Stimulated activated CD4-positive, alpha-beta T cell treated with anti-CD3 and anti-CD28 coated beads, Interleukin-1b, Interleukin-23, amount 100 ng/mL, for 1 hour (primary cell): ENCODE measurements around the gene TAF15.
A peak's percentile ranks its signal among the peaks of the same experiment; 100 is the strongest.

Source experiments
- DNase-seq, 2 donors: peaks; one replicate each; pipeline ENCODE4 v3.0.0-alpha.2; 2020; ENCODE audit warnings: low read depth in 2 of 2

Gene TAF15

GRCh38 chr17:35817196-35817595 lies 7.9 kb downstream of the TAF15 start:
- DNase-seq: no peak

DNA sequence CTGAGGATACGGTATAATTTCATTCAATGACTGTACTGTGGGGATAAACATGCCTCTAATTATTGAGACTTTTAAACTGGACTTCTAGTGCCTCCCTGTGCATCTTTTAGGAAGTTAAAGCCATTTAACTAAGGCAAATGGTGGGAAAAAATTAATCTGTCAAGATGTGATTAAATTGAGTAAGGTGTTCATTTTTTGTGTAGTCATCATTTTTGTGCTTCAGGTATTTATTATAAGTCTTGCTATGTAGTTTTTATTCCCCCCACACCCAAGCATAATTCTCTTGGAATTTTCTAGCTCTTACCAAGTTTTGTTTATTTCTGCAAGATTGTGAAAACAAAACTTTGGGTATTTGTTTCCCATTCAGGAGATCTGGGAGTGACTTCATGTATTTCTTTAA lies 10.2 kb downstream of the TAF15 start:
- DNase-seq: no peak

GRCh38 chr17:35821308-35821707 lies 12.0 kb downstream of the TAF15 start:
- DNase-seq: no peak

DNA sequence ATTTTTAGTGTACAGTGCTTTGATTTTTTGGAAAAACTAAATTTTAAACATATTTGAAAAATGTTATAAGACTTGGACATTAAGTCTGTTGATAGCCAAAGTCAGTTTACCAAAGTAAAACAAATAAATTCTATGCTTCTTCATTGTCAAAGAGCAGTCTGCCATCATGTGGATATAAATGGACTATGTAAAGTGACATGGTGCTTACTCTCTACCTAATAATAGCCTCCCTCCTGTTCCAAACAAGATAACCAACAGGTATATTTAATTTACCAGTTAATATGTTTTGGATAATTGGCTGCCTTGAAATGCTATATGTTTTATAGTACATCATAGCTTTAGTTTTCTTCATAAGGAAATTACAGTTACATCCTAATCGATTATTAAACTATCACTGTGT lies 15.9 kb downstream of the TAF15 start:
- DNase-seq: no peak

GRCh38 chr17:35841101-35841500 lies 31.8 kb downstream of the TAF15 start:
- DNase-seq: no peak

- no peak for DNase-seq
Observed at GRCh38 chr17:35841505-35841904, 32.2 kb downstream of the TAF15 start.

GRCh38 chr17:35842239-35842638 lies 33.0 kb downstream of the TAF15 start:
- no peak for DNase-seq

DNA sequence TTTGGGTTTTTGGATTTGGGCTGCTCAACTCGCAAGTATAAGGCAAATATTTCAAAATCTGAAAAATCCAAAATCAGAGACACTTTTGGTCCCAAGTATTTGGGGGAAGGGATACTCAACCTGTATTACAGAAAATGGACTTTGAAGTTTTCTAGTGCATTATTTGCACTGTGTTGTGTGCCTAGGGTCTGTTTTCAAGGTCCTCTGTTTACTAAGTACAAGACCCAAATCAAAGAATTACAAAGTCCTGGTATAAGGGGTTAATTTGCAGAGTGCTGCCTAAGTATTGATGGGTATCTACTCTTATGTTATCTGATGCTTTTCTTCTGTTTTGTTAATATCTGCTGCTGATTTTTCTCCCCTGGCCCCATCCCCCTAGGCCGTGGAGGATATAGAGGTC lies 34.4 kb downstream of the TAF15 start:
- DNase-seq: no peak

GRCh38 chr17:35844547-35844946 lies 35.3 kb downstream of the TAF15 start:
- DNase-seq: no peak

GRCh38 chr17:35846055-35846809 lies 36.9 kb downstream of the TAF15 start:
- DNase-seq: no peak

- no peak for DNase-seq
Observed at GRCh38 chr17:35847006-35847405, 37.7 kb downstream of the TAF15 start.

GRCh38 chr17:35847633-35848373 lies 38.5 kb downstream of the TAF15 start:
- no peak for DNase-seq

DNA sequence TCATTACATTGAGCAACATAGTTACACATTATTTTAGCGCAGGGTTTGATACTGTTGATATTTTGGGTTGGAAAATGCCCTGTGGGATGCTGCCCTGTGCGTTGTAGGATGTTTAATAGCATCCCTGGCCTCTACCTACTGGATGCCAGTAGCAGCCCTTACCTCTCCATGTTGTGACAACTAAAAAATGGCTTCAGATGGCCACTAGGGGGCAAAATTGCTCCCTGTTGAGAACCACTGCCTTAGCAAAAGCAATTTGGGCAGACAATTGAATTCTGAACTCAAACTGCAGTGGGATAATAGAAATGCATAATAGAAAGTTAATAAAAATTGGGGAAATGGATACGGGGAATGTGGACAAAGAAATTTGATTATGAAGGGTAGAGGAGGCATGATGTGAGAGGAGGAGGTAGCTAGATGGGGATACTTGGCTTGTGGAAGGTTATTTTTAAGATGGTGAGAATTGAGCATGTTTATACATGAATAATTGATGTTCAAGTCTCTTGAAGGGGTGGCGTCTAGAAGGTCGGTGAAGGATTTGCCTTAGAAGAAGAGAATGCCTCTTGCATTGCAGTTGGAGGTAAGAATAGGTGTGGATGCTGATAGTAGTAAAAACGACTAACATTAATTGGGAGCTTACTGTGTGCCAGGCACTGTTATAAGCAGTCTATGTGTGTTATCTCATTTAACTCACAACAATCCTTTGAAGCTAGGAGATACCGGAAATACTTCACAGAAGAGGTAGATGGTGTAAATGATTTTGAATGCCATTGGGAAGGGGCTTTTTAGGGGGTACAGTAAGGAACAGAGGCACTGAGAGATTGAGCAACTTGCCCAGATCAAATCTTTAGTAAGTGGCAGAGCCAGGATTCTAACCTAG lies 40.4 kb downstream of the TAF15 start:
- DNase-seq: peak in 1 of 2 donors; percentile 9

DNA sequence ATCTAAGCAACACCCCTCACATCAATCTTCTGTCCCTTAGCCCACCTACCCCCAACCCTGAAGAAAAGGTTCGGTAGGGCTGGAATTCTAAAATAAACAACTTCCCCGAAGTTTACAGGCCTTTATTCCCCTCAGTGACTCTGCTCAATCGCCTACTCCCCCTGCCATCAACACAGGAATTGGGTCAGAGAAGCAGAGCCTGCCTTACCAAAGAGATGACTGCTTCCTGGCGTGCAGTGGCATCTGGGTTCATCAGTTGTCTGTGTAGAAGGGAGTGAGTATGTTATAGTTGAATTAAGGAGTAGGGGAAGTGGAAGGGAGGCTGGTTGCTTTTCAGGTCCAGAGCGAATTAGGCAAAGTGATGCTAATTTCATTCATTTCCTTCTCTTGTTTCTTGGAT lies 46.7 kb downstream of the TAF15 start:
- DNase-seq: no peak

GRCh38 chr17:35856603-35857002 lies 47.3 kb downstream of the TAF15 start:
- DNase-seq: no peak

GRCh38 chr17:35864853-35865252 lies 55.6 kb downstream of the TAF15 start:
- DNase-seq: no peak

- DNase-seq: no peak
Observed at GRCh38 chr17:35865412-35866340, 56.4 kb downstream of the TAF15 start.

DNA sequence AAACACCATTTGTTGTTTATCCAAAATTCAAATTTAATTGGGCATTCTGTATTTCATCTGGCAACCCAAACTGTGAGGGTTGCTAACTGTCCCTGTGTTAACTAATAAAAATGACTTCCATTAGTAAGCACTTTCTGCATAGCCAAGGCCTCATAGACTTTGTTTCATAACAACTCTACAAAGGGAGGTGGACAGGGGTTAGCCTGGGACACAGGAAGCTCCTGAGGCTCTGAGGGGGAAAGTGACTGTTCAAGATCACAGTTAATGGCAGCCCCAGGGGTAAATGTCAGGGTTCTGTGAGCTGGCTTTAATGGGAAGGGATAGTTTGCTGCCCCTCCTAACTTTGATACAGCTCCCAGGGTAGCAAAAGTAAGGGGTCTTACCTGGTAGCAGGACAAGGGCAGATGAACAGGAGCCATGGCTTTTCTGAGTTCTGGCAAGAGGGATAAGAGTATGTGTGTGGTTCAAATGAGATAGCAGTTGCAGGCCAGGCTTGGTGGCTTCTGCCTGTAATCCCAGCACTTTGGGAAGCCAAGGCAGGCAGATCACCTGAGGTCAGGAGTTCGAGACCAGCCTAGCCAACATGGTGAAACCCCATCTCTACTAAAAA lies 57.2 kb downstream of the TAF15 start:
- no peak for DNase-seq

DNA sequence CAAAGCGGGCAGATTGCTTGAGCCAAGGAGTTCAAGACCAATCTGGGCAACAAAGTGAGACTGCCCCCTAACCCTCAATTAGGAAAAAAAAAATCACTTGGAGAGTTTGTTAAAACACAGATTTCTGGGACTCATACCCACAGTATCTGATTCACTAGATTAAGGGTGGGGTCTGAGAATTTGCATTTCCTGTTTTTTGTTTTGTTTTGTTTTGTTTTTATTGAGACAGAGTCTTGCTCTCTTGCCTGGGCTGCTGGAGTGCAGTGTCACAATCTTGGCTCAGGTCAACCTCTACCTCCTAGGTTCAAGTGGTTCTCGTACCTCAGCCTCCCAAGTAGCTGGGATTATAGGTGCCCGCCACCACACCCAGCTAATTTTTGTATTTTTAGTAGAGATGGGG lies 58.3 kb downstream of the TAF15 start:
- DNase-seq: no peak

GRCh38 chr17:35868737-35869136 lies 59.5 kb downstream of the TAF15 start, which contains the start of gene HEATR9:
TSS of gene HEATR9 (minus strand) at chr17:35868891. CDS start at chr17:35868742, 149 bp downstream.
- DNase-seq: no peak
